Stimulated activated memory B cell treated with anti-CD40 and anti-IgM and Interleukin-4, amounts not matched to agents 10 μg/mL and 1 μg/mL and 100 μg/mL, for 72 hours (primary cell): ENCODE measurements around the gene KMT2D.
A peak's percentile ranks its signal among the peaks of the same experiment; 100 is the strongest.

Source experiments
- ATAC-seq: fragments of 150-1000 bp; cut with Tn5 transposase; 2 replicates; pipeline ENCODE4 v1.10.0; 2021
- H3K27ac Mint-ChIP-seq: one replicate; pipeline ENCODE4 v1.8.0; 2022; ENCODE audit warnings: mild to moderate bottlenecking, mixed read lengths
- H3K27me3 Mint-ChIP-seq: one replicate; pipeline ENCODE4 v1.8.0; 2022; ENCODE audit warnings: mixed read lengths
- H3K36me3 Mint-ChIP-seq: one replicate; pipeline ENCODE4 v1.8.0; 2022; ENCODE audit warnings: mixed read lengths
- H3K4me1 Mint-ChIP-seq: one replicate; pipeline ENCODE4 v1.8.0; 2022; ENCODE audit warnings: mixed read lengths
- H3K4me3 Mint-ChIP-seq: one replicate; pipeline ENCODE4 v1.8.0; 2022; ENCODE audit warnings: mild to moderate bottlenecking, moderate library complexity, mixed read lengths
- H3K9me3 Mint-ChIP-seq: one replicate; pipeline ENCODE4 v1.8.0; 2022; ENCODE audit warnings: mixed read lengths

The KMT2D gene

GRCh38 chr12:49050507-49051372 lies 9.9 kb downstream of the KMT2D start:
- Mint-ChIP-seq H3K27me3 (no peaks in the 10 kb centered on the region), H3K36me3 (peaks cover 92% of the 10 kb centered on the region), H3K4me3 (no peak overlapping the region), H3K4me1 (peaks cover 26% of the 10 kb centered on the region), H3K27ac (no peak overlapping the region), H3K9me3 (no peaks in the 10 kb centered on the region)
- no peak for ATAC-seq

- H3K4me1 Mint-ChIP-seq, result peaks cover 15% of the 10 kb centered on the region
- ATAC-seq, result no peak
- H3K36me3 Mint-ChIP-seq, result peaks cover 92% of the 10 kb centered on the region
Measured at GRCh38 chr12:49049566-49050224, 10.9 kb downstream of the KMT2D start.

GRCh38 chr12:49048953-49049352 lies 11.6 kb downstream of the KMT2D start:
- H3K9me3 Mint-ChIP-seq, result no peaks in the 10 kb centered on the region
- peaks cover 8% of the 10 kb centered on the region for H3K4me1 Mint-ChIP-seq
- peaks cover 93% of the 10 kb centered on the region for H3K36me3 Mint-ChIP-seq
- no peaks in the 10 kb centered on the region for H3K27me3 Mint-ChIP-seq
- H3K27ac Mint-ChIP-seq, result no peak overlapping the region
- no peak for ATAC-seq
- no peak overlapping the region for H3K4me3 Mint-ChIP-seq

More at GRCh38 chr12:49049566-49050224, 10.9 kb downstream of the KMT2D start:
- no peaks in the 10 kb centered on the region for H3K27me3 Mint-ChIP-seq
- no peak overlapping the region for H3K4me3 Mint-ChIP-seq
- no peak overlapping the region for H3K27ac Mint-ChIP-seq
- no peaks in the 10 kb centered on the region for H3K9me3 Mint-ChIP-seq

GRCh38 chr12:49046129-49046895 lies 14.3 kb downstream of the KMT2D start:
- no peak overlapping the region for H3K27ac Mint-ChIP-seq
- peaks cover 94% of the 10 kb centered on the region for H3K36me3 Mint-ChIP-seq
- H3K4me3 Mint-ChIP-seq, result no peak overlapping the region
- ATAC-seq, result no peak
- no peaks in the 10 kb centered on the region for H3K27me3 Mint-ChIP-seq
- H3K9me3 Mint-ChIP-seq, result no peaks in the 10 kb centered on the region
- H3K4me1 Mint-ChIP-seq, result peaks cover 7% of the 10 kb centered on the region

- Mint-ChIP-seq H3K27ac (peak overlapping the region; percentile 42), H3K9me3 (no peaks in the 10 kb centered on the region), H3K4me3 (no peak overlapping the region), H3K36me3 (peaks cover 91% of the 10 kb centered on the region), H3K4me1 (no peaks in the 10 kb centered on the region), H3K27me3 (no peaks in the 10 kb centered on the region)
- no peak for ATAC-seq
Measured at GRCh38 chr12:49044660-49045059, 15.9 kb downstream of the KMT2D start.

- Mint-ChIP-seq H3K36me3 (peaks cover 93% of the 10 kb centered on the region), H3K27me3 (no peaks in the 10 kb centered on the region), H3K9me3 (no peaks in the 10 kb centered on the region), H3K4me1 (peaks cover 2% of the 10 kb centered on the region), H3K27ac (no peak overlapping the region), H3K4me3 (no peak overlapping the region)
- ATAC-seq, result peak; percentile 68
Measured at GRCh38 chr12:49043856-49044258, 16.7 kb downstream of the KMT2D start.

- Mint-ChIP-seq H3K36me3 (peaks cover 93% of the 10 kb centered on the region), H3K27ac (no peak overlapping the region), H3K4me1 (peaks cover 6% of the 10 kb centered on the region), H3K4me3 (no peak overlapping the region), H3K27me3 (no peaks in the 10 kb centered on the region), H3K9me3 (no peaks in the 10 kb centered on the region)
- no peak for ATAC-seq
Measured at GRCh38 chr12:49043241-49043640, 17.4 kb downstream of the KMT2D start.

GRCh38 chr12:49041881-49042484 lies 18.6 kb downstream of the KMT2D start:
- ATAC-seq, result no peak
- H3K4me1 Mint-ChIP-seq, result peaks cover 6% of the 10 kb centered on the region
- H3K9me3 Mint-ChIP-seq, result no peaks in the 10 kb centered on the region
- H3K4me3 Mint-ChIP-seq, result no peak overlapping the region
- peaks cover 87% of the 10 kb centered on the region for H3K36me3 Mint-ChIP-seq
- H3K27ac Mint-ChIP-seq, result no peak overlapping the region
- H3K27me3 Mint-ChIP-seq, result no peaks in the 10 kb centered on the region

- H3K27ac Mint-ChIP-seq, result no peak overlapping the region
- no peak overlapping the region for H3K4me3 Mint-ChIP-seq
- ATAC-seq, result peak; percentile 24
- peaks cover 6% of the 10 kb centered on the region for H3K4me1 Mint-ChIP-seq
- peaks cover 86% of the 10 kb centered on the region for H3K36me3 Mint-ChIP-seq
- no peaks in the 10 kb centered on the region for H3K9me3 Mint-ChIP-seq
- no peaks in the 10 kb centered on the region for H3K27me3 Mint-ChIP-seq
Measured at GRCh38 chr12:49041036-49041880, 19.3 kb downstream of the KMT2D start.

- no peak overlapping the region for H3K4me3 Mint-ChIP-seq
- H3K36me3 Mint-ChIP-seq, result peaks cover 86% of the 10 kb centered on the region
- H3K27ac Mint-ChIP-seq, result no peak overlapping the region
- peaks cover 6% of the 10 kb centered on the region for H3K4me1 Mint-ChIP-seq
- no peaks in the 10 kb centered on the region for H3K27me3 Mint-ChIP-seq
- no peaks in the 10 kb centered on the region for H3K9me3 Mint-ChIP-seq
- no peak for ATAC-seq
Measured at GRCh38 chr12:49040364-49040855, 20.2 kb downstream of the KMT2D start.

- Mint-ChIP-seq H3K4me1 (peaks cover 6% of the 10 kb centered on the region), H3K27me3 (no peaks in the 10 kb centered on the region), H3K36me3 (peaks cover 83% of the 10 kb centered on the region), H3K9me3 (no peaks in the 10 kb centered on the region), H3K4me3 (no peak overlapping the region), H3K27ac (no peak overlapping the region)
- no peak for ATAC-seq
Measured at GRCh38 chr12:49039421-49040363, 20.9 kb downstream of the KMT2D start.

- H3K27me3 Mint-ChIP-seq, result no peaks in the 10 kb centered on the region
- peaks cover 82% of the 10 kb centered on the region for H3K36me3 Mint-ChIP-seq
- ATAC-seq, result no peak
- H3K9me3 Mint-ChIP-seq, result no peaks in the 10 kb centered on the region
- no peak overlapping the region for H3K4me3 Mint-ChIP-seq
- peaks cover 6% of the 10 kb centered on the region for H3K4me1 Mint-ChIP-seq
- H3K27ac Mint-ChIP-seq, result no peak overlapping the region
Measured at GRCh38 chr12:49038291-49038955, 22.2 kb downstream of the KMT2D start.

GRCh38 chr12:49037947-49038237 lies 22.7 kb downstream of the KMT2D start:
- ATAC-seq, result no peak
- peaks cover 80% of the 10 kb centered on the region for H3K36me3 Mint-ChIP-seq
- no peaks in the 10 kb centered on the region for H3K9me3 Mint-ChIP-seq
- no peak overlapping the region for H3K27ac Mint-ChIP-seq
- H3K4me3 Mint-ChIP-seq, result no peak overlapping the region
- peaks cover 6% of the 10 kb centered on the region for H3K4me1 Mint-ChIP-seq
- H3K27me3 Mint-ChIP-seq, result no peaks in the 10 kb centered on the region
